Measurements from ENCODE around the gene ACBD4. TPM values are rescaled to one million over a fixed set of nuclear protein-coding genes. Genes with fewer than 3 reads are reported as not detected.
A peak's percentile ranks its signal among the peaks of the same experiment; 100 is the strongest.

ACBD4 gene
- total and polyA plus RNA-seq, 2 of the 13 experiments (the other 11 are each of a cell fraction or from before 2014, with no cell fraction given) = 16.1 to 26.9 TPM

DNA sequence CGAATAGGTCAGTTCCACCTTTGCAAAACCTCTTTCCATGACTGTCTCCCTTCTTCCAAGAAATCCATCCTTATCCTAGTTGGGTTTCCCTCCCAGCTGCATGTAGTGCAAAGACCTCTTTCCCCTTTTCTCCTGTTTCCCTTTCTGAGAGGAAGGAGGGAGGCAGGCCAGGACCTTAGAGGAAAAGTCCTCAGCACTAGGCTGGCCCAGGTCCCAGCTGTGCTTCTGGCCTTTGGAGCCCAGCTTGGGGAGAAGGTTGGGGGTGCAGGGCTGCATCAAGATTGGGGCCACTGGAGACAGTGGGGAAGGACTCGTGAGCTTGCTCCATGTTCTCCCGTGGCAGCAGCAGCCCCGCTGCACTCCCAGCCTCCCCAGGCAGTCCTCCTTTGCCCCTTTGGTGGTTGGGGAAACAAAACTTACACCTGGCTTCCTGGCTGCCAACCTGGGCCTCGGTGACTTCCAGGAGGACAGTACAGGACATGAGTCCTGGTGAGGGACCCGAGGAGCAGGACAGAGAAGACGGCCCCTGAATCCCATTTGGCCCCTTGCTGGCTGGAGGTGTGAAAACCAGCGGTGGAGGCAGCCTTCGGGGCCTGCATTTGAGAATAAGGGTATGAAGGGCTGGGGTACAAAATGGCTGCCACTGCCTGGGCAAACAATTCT lies 26.7 kb downstream of the ACBD4 start (continued):
- no peak for TF ChIP-seq HOXA7 (CRISPR knock-in tag; IDR thresholded peaks at IDR 0.05)
- no peak for TF ChIP-seq ZNF12 (CRISPR knock-in tag; IDR thresholded peaks at IDR 0.05)
- TF ChIP-seq, protein P1, sequence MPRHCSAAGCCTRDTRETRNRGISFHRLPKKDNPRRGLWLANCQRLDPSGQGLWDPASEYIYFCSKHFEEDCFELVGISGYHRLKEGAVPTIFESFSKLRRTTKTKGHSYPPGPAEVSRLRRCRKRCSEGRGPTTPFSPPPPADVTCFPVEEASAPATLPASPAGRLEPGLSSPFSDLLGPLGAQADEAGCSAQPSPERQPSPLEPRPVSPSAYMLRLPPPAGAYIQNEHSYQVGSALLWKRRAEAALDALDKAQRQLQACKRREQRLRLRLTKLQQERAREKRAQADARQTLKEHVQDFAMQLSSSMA (CRISPR knock-in tag; IDR thresholded peaks at IDR 0.05) = no peak; the same call in 1 of the 2 replicates
- TF ChIP-seq, protein P2, sequence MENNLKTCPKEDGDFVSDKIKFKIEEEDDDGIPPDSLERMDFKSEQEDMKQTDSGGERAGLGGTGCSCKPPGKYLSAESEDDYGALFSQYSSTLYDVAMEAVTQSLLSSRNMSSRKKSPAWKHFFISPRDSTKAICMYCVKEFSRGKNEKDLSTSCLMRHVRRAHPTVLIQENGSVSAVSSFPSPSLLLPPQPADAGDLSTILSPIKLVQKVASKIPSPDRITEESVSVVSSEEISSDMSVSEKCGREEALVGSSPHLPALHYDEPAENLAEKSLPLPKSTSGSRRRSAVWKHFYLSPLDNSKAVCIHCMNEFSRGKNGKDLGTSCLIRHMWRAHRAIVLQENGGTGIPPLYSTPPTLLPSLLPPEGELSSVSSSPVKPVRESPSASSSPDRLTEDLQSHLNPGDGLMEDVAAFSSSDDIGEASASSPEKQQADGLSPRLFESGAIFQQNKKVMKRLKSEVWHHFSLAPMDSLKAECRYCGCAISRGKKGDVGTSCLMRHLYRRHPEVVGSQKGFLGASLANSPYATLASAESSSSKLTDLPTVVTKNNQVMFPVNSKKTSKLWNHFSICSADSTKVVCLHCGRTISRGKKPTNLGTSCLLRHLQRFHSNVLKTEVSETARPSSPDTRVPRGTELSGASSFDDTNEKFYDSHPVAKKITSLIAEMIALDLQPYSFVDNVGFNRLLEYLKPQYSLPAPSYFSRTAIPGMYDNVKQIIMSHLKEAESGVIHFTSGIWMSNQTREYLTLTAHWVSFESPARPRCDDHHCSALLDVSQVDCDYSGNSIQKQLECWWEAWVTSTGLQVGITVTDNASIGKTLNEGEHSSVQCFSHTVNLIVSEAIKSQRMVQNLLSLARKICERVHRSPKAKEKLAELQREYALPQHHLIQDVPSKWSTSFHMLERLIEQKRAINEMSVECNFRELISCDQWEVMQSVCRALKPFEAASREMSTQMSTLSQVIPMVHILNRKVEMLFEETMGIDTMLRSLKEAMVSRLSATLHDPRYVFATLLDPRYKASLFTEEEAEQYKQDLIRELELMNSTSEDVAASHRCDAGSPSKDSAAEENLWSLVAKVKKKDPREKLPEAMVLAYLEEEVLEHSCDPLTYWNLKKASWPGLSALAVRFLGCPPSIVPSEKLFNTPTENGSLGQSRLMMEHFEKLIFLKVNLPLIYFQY (CRISPR knock-in tag; IDR thresholded peaks at IDR 0.05; ENCODE audit: borderline replicate concordance) = no peak
- TF ChIP-seq ZNF720 (CRISPR knock-in tag; IDR thresholded peaks at IDR 0.05) = no peak
- no peak for TF ChIP-seq CEBPG (CRISPR knock-in tag; IDR thresholded peaks at IDR 0.05)
- TF ChIP-seq SPEN (CRISPR knock-in tag; IDR thresholded peaks at IDR 0.05; ENCODE audit: low read depth) = no peak
- TF ChIP-seq, protein P3, sequence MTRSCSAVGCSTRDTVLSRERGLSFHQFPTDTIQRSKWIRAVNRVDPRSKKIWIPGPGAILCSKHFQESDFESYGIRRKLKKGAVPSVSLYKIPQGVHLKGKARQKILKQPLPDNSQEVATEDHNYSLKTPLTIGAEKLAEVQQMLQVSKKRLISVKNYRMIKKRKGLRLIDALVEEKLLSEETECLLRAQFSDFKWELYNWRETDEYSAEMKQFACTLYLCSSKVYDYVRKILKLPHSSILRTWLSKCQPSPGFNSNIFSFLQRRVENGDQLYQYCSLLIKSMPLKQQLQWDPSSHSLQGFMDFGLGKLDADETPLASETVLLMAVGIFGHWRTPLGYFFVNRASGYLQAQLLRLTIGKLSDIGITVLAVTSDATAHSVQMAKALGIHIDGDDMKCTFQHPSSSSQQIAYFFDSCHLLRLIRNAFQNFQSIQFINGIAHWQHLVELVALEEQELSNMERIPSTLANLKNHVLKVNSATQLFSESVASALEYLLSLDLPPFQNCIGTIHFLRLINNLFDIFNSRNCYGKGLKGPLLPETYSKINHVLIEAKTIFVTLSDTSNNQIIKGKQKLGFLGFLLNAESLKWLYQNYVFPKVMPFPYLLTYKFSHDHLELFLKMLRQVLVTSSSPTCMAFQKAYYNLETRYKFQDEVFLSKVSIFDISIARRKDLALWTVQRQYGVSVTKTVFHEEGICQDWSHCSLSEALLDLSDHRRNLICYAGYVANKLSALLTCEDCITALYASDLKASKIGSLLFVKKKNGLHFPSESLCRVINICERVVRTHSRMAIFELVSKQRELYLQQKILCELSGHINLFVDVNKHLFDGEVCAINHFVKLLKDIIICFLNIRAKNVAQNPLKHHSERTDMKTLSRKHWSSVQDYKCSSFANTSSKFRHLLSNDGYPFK (CRISPR knock-in tag; IDR thresholded peaks at IDR 0.05; ENCODE audit: borderline replicate concordance) = peak; percentile 57; the same call in 1 of the 2 replicates
- TF ChIP-seq, protein P4, sequence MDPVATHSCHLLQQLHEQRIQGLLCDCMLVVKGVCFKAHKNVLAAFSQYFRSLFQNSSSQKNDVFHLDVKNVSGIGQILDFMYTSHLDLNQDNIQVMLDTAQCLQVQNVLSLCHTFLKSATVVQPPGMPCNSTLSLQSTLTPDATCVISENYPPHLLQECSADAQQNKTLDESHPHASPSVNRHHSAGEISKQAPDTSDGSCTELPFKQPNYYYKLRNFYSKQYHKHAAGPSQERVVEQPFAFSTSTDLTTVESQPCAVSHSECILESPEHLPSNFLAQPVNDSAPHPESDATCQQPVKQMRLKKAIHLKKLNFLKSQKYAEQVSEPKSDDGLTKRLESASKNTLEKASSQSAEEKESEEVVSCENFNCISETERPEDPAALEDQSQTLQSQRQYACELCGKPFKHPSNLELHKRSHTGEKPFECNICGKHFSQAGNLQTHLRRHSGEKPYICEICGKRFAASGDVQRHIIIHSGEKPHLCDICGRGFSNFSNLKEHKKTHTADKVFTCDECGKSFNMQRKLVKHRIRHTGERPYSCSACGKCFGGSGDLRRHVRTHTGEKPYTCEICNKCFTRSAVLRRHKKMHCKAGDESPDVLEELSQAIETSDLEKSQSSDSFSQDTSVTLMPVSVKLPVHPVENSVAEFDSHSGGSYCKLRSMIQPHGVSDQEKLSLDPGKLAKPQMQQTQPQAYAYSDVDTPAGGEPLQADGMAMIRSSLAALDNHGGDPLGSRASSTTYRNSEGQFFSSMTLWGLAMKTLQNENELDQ (CRISPR knock-in tag; IDR thresholded peaks at IDR 0.05; ENCODE audit: borderline replicate concordance) = no peak
- TF ChIP-seq ZBTB42 (CRISPR knock-in tag; IDR thresholded peaks at IDR 0.05) = no peak
- no peak for TF ChIP-seq PRMT3 (CRISPR knock-in tag; IDR thresholded peaks at IDR 0.05; ENCODE audit: borderline replicate concordance, low read depth)
- TF ChIP-seq, protein P5, sequence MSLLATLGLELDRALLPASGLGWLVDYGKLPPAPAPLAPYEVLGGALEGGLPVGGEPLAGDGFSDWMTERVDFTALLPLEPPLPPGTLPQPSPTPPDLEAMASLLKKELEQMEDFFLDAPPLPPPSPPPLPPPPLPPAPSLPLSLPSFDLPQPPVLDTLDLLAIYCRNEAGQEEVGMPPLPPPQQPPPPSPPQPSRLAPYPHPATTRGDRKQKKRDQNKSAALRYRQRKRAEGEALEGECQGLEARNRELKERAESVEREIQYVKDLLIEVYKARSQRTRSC (CRISPR knock-in tag; IDR thresholded peaks at IDR 0.05; ENCODE audit: low read depth) = 0 out of 2 replicates have a peak, but pooled peaks have one; percentile 32
- no peak for TF ChIP-seq PLRG1 (conservative IDR thresholded peaks at IDR 0.05)
